Smooth muscle cell (in vitro differentiated cells): ENCODE data around the gene UCK1. TPM values are rescaled to one million over a fixed set of nuclear protein-coding genes. Genes with fewer than 3 reads are reported as not detected.
A peak's percentile ranks its signal among the peaks of the same experiment; 100 is the strongest.

Source experiments
- DNase-seq: peaks from one replicate; lab custom pipeline; 2025; ENCODE audit not compliant: unreplicated experiment; lab: John Stamatoyannopoulos, UW
- H2AFZ ChIP-seq: fragments of 200-600 bp; sonication (generic); 2 replicates; pipeline ENCODE4 v1.6.0; 2016; ENCODE audit warnings: antibody characterized with exemption, low read depth, mild to moderate bottlenecking
- H3F3A ChIP-seq: fragments of 200-600 bp; sonication (generic); 2 replicates; pipeline ENCODE4 v1.6.0; 2017; ENCODE audit warnings: antibody characterized with exemption, low read depth
- H3K27ac ChIP-seq: fragments of 200-600 bp; sonication (generic); 2 replicates; pipeline ENCODE4 v1.5.1; 2016; ENCODE audit warnings: low read depth, mild to moderate bottlenecking
- H3K27me3 ChIP-seq: fragments of 200-600 bp; sonication (generic); 2 replicates; pipeline ENCODE4 v1.6.1; 2016; ENCODE audit warnings: low read depth, mild to moderate bottlenecking
- H3K36me3 ChIP-seq: fragments of 200-600 bp; sonication (generic); 2 replicates; pipeline ENCODE4 v1.5.1; 2016; ENCODE audit warnings: low read depth
- H3K4me1 ChIP-seq: fragments of 200-600 bp; sonication (generic); 2 replicates; pipeline ENCODE4 v1.5.1; 2016; ENCODE audit warnings: low read depth
- H3K4me2 ChIP-seq: fragments of 200-600 bp; sonication (generic); 2 replicates; pipeline ENCODE4 v1.6.0; 2016; ENCODE audit warnings: mild to moderate bottlenecking
- H3K4me3 ChIP-seq: fragments of 200-600 bp; sonication (generic); 2 replicates; pipeline ENCODE4 v1.5.1; 2016; ENCODE audit warnings: mild to moderate bottlenecking
- H3K79me2 ChIP-seq: fragments of 200-600 bp; sonication (generic); 2 replicates; pipeline ENCODE4 v1.6.0; 2016; ENCODE audit warnings: low read depth, mild to moderate bottlenecking
- H3K9ac ChIP-seq: fragments of 200-600 bp; sonication (generic); 2 replicates; pipeline ENCODE4 v1.6.0; 2016; ENCODE audit warnings: low read depth
- H3K9me3 ChIP-seq: fragments of 200-600 bp; sonication (generic); replicated peaks from 2 replicates; pipeline ENCODE4 v1.5.1; 2016; ENCODE audit warnings: low read depth
- H4K20me1 ChIP-seq: fragments of 200-600 bp; sonication (generic); 2 replicates; pipeline ENCODE4 v1.6.0; 2016; ENCODE audit warnings: low read depth
- WGBS: methylation state at CpG from one replicate; pipeline ENCODE4 v1.1.7; 2016; ENCODE audit warnings: low lambda C conversion rate; 5-methylcytosine and 5-hydroxymethylcytosine counted together
- polyA plus RNA-seq: library from polyadenylated mRNA; unstranded; fragments of >200 nt; fragmentation: Nextera tagmentation; extraction: Ambion mirVana; gene quantifications from 2 replicates; pipeline ENCODE4 v1.2.1, GENCODE V29; 2016
- total RNA-seq: library from RNA; depleted of rRNA; stranded (reverse); fragments of >200 nt; gene quantifications from 2 replicates; pipeline ENCODE4 v1.2.3, GENCODE V29; 2014
- TF ChIP-seq, protein P1 (sequence below): fragments of 200-600 bp; sonication (generic); IDR thresholded peaks from 2 replicates; pipeline ENCODE4 v1.5.1; 2017; ENCODE audit warnings: borderline replicate concordance, mild to moderate bottlenecking, antibody characterized with exemption; ENCODE audit not compliant: insufficient read depth, poor library complexity, severe bottlenecking

The UCK1 gene
- total and polyA plus RNA-seq, 2 experiments from 2014 or later = 9.7 to 20.2 TPM

DNA sequence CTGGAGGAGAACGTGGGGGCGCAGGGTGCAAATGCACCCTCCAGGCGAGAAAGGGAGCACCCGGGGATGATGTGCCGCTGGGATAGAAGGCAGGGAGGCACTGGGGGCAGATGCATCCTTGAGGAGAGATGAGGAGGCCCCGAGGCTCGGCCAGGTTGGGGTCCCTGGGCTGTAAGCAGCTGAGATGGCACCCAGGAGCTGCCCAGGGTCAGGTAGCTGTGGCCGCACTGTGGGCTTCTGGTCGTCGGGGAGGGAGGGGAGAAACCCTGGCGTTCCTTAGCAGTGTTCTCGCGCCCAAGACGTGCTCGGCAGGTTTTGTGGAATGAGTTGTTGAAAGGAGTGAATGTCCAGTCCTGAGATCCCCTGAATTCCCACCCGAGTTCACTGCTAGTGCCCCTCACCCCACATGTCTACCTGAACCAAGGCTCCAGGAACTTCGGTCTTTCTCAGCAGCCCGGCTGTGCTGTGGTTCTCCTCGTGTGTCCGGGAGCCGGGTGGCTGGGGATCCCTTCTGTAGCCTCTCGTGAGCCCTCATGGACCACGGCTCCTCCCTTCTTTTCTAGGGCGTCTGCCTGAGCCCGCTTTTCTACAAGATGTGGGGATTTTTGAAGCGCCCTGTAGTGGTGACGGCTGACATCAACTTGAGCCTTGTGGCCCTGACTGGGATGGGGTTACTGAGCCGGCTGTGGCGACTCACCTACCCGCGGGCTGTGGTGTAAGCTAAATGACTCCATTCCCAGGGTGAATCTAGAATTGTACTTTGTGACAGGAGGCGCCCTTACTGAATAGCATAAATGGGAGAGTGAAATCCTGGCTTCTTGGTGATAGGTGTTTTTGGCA lies 27.2 kb downstream of the UCK1 start:
- Histone ChIP-seq H3F3A (peaks cover 21% of the 10 kb centered on the region), H3K9ac (peak overlapping the region; percentile 76), H3K4me3 (peak overlapping the region; percentile 80), H3K4me2 (peak overlapping the region; percentile 88), H3K36me3 (no peaks in the 10 kb centered on the region), H4K20me1 (peaks cover 29% of the 10 kb centered on the region), H3K79me2 (no peaks in the 10 kb centered on the region), H3K4me1 (peaks cover 11% of the 10 kb centered on the region), H3K9me3 (no peaks in the 10 kb centered on the region), H3K27ac (no peak overlapping the region), H3K27me3 (no peaks in the 10 kb centered on the region), H2AFZ (no peak overlapping the region)
- no peak for DNase-seq
- WGBS = 57% methylated on average over 32 of the region's 32 CpGs
- TF ChIP-seq, protein P1, sequence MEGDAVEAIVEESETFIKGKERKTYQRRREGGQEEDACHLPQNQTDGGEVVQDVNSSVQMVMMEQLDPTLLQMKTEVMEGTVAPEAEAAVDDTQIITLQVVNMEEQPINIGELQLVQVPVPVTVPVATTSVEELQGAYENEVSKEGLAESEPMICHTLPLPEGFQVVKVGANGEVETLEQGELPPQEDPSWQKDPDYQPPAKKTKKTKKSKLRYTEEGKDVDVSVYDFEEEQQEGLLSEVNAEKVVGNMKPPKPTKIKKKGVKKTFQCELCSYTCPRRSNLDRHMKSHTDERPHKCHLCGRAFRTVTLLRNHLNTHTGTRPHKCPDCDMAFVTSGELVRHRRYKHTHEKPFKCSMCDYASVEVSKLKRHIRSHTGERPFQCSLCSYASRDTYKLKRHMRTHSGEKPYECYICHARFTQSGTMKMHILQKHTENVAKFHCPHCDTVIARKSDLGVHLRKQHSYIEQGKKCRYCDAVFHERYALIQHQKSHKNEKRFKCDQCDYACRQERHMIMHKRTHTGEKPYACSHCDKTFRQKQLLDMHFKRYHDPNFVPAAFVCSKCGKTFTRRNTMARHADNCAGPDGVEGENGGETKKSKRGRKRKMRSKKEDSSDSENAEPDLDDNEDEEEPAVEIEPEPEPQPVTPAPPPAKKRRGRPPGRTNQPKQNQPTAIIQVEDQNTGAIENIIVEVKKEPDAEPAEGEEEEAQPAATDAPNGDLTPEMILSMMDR = no peak

DNA sequence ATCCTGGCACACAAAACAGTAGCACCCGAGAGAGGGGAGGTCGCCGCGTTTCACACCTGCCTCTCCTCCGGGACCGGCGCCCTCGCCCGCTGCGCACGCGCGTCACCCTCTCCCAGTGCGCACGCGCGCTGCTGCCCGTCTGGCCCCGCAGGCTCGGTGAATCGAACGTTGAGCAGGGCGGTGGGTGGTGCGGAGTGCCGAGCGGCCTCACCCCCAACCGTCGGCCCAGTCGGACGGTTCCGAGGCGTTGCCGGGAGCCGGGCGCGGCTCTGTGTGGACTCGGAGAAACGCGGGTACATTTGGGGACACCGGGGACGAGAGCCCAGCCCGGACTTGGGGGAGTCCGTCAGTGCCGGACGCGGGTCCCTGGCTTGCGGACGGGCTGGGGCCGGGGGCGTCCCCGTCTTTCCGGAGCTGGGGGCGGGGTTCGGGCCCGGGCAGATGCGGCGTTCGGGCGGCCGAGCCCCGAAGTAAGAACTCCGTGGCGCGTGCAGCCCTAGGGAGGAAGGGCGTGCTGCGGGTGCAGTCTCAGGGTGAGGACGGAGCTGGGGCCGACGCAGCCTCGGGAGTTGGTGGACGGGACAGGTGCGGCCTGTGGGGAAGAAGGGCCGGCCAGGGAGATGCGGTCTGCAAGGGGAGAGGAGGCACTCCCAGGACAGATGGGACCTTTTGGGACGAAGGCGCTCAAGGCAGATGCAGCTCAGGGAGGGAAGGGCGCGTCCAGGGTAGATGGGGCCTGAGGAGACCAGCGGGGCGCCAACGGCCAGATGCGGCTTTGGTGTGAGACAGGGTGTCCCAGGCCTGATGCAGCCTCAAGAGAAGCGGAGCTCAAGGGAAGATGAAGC lies 28.1 kb downstream of the UCK1 start, which contains the start of gene POMT1:
Gene POMT1 (plus strand): TSS at position 138 of the 845 bp plus-strand sequence. CDS start 1,301 bp downstream, outside the sequence.
- peaks cover 11% of the 10 kb centered on the region for H3K4me1 ChIP-seq
- peak within 1 kb of the TSS; percentile 76 for H3K9ac ChIP-seq
- peak within 1 kb of the TSS; percentile 80 for H3K4me3 ChIP-seq
- H2AFZ ChIP-seq = no peak within 1 kb of the TSS
- H3K79me2 ChIP-seq = no peaks in the 10 kb centered on the region
- no peaks in the 10 kb centered on the region for H3K9me3 ChIP-seq
- no peaks in the 10 kb centered on the region for H3K27me3 ChIP-seq
- no peak within 1 kb of the TSS for H3K27ac ChIP-seq
- TF ChIP-seq, protein P1 = no peak
- DNase-seq = peak; percentile 41
- peaks cover 29% of the 10 kb centered on the region for H3F3A ChIP-seq
- WGBS = 3% methylated on average over 60 of the region's 83 CpGs
- peaks cover 2% of the 10 kb centered on the region for H3K36me3 ChIP-seq
- H4K20me1 ChIP-seq = peaks cover 34% of the 10 kb centered on the region
- peak within 1 kb of the TSS; percentile 88 for H3K4me2 ChIP-seq

DNA sequence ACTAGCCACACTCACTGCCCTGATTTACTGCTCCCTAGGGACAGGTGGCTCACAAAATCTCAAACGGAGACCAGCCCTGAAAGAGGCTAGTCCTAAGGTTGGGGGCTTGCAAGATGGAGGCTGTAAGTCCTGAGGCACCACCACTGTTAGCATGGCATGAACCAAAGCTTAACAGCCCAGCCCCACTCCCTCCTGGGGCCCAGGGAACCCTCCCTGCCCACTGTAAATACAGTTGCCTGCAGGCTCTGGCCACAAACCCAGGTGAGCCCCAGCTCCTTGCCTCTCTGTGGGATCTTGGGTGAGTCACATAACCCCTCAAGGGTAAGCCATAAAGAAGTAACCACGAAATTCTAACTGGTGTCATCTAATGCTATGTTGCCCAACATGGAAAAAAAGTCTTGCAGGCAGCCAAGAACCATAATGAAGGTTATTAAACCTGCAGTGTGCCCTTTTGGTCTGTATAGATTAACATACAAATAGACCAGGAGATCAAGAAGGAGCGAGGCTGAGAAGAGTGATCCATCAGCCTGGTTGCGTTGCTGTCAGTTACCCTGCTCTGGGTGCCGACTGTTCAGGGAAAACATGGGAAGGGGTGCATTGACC lies 30.0 kb downstream of the UCK1 start:
- TF ChIP-seq, protein P1 = no peak
- no peaks in the 10 kb centered on the region for H3K79me2 ChIP-seq
- no peak overlapping the region for H3K4me2 ChIP-seq
- no peaks in the 10 kb centered on the region for H3K27me3 ChIP-seq
- H4K20me1 ChIP-seq = peaks cover 49% of the 10 kb centered on the region
- no peaks in the 10 kb centered on the region for H3K9me3 ChIP-seq
- peaks cover 6% of the 10 kb centered on the region for H3K36me3 ChIP-seq
- peaks cover 11% of the 10 kb centered on the region for H3K4me1 ChIP-seq
- H3F3A ChIP-seq = peaks cover 34% of the 10 kb centered on the region
- no peak overlapping the region for H3K4me3 ChIP-seq
- 74% methylated on average over 5 of the region's 5 CpGs for WGBS
- no peak overlapping the region for H3K9ac ChIP-seq
- no peak overlapping the region for H2AFZ ChIP-seq
- peak overlapping the region; percentile 3 for H3K27ac ChIP-seq
- DNase-seq = no peak
